SK-N-SH treated with all-trans-retinoic acid at 6 μM for 48 hours (cell line): ENCODE measurements around the gene CPTP.

Source experiments
- ATAC-seq: fragments of 200-7000 bp; cut with Tn5 transposase; 3 replicates; pipeline ENCODE4 v1.9.1; 2020; ENCODE audit warnings: mild to moderate bottlenecking, moderate library complexity
- ARNTL ChIP-seq: fragments of 450-650 bp; formaldehyde crosslinking; IDR thresholded peaks from 2 replicates; pipeline ENCODE4 v1.5.0; 2020; ENCODE audit warnings: low read depth, mild to moderate bottlenecking, moderate library complexity, borderline replicate concordance
- CSDC2 ChIP-seq: fragments of 250-450 bp; sonication (Bioruptor Pico); IDR thresholded peaks from 2 replicates; pipeline ENCODE4 v1.5.0; 2020; ENCODE audit warnings: mild to moderate bottlenecking, moderate library complexity
- ESRRG ChIP-seq: fragments of 250-450 bp; sonication (Bioruptor Pico); IDR thresholded peaks from 2 replicates; pipeline ENCODE4 v1.6.1; 2021; ENCODE audit warnings: mild to moderate bottlenecking
- ISL1 ChIP-seq: fragments of 250-450 bp; sonication (Bioruptor Pico); IDR thresholded peaks from 2 replicates; pipeline ENCODE4 v2.1.2; 2022; ENCODE audit warnings: mild to moderate bottlenecking, moderate library complexity
- OSR1 ChIP-seq: fragments of 250-450 bp; sonication (Bioruptor Pico); IDR thresholded peaks from 2 replicates; pipeline ENCODE4 v1.8.0; 2022; ENCODE audit warnings: moderate library complexity, mild to moderate bottlenecking, inconsistent platforms
- POU6F1 ChIP-seq: fragments of 250-450 bp; sonication (Bioruptor Pico); IDR thresholded peaks from 2 replicates; pipeline ENCODE4 v1.8.0; 2021; ENCODE audit warnings: low read depth, mild to moderate bottlenecking, moderate library complexity, borderline replicate concordance
- PPARA ChIP-seq: fragments of 250-450 bp; sonication (Bioruptor Pico); IDR thresholded peaks from 2 replicates; pipeline ENCODE4 v1.5.0; 2020; ENCODE audit warnings: mild to moderate bottlenecking, borderline replicate concordance
- RARB ChIP-seq: fragments of 250-450 bp; sonication (Bioruptor Pico); IDR thresholded peaks from 2 replicates; pipeline ENCODE4 v1.8.0; 2021; ENCODE audit warnings: mild to moderate bottlenecking, moderate library complexity
- SNAI2 ChIP-seq: fragments of 250-450 bp; sonication (Bioruptor Pico); IDR thresholded peaks from 2 replicates; pipeline ENCODE4 v1.5.0; 2020; ENCODE audit warnings: mild to moderate bottlenecking, moderate library complexity
- TCF4 ChIP-seq: fragments of 250-450 bp; sonication (Bioruptor Pico); IDR thresholded peaks from 2 replicates; pipeline ENCODE4 v1.8.0; 2021; ENCODE audit warnings: mild to moderate bottlenecking, moderate library complexity, borderline replicate concordance
- TOX ChIP-seq: fragments of 250-450 bp; sonication (Bioruptor Pico); IDR thresholded peaks from 2 replicates; pipeline ENCODE4 v1.8.0; 2021; ENCODE audit warnings: mild to moderate bottlenecking, moderate library complexity, borderline replicate concordance
- ZC3H10 ChIP-seq: fragments of 250-450 bp; sonication (Bioruptor Pico); IDR thresholded peaks from 2 replicates; pipeline ENCODE4 v1.5.1; 2021; ENCODE audit warnings: mild to moderate bottlenecking, moderate library complexity
- ZFP3 ChIP-seq: fragments of 250-450 bp; sonication (Bioruptor Pico); IDR thresholded peaks from 2 replicates; pipeline ENCODE4 v1.5.0; 2020; ENCODE audit warnings: mild to moderate bottlenecking, moderate library complexity
- ZFP30 ChIP-seq: fragments of 450-650 bp; formaldehyde crosslinking; IDR thresholded peaks from 2 replicates; pipeline ENCODE4 v1.5.0; 2022; ENCODE audit warnings: mild to moderate bottlenecking, moderate library complexity
- ZNF565 ChIP-seq: fragments of 450-650 bp; formaldehyde crosslinking; conservative IDR thresholded peaks from 2 replicates; pipeline ENCODE4 v1.5.0; 2020; ENCODE audit warnings: low read depth, mild to moderate bottlenecking, moderate library complexity
- ZNF70 ChIP-seq: fragments of 450-650 bp; formaldehyde crosslinking; IDR thresholded peaks from 2 replicates; pipeline ENCODE4 v1.5.0; 2020; ENCODE audit warnings: mild to moderate bottlenecking, moderate library complexity
- ZNF8 ChIP-seq: fragments of 450-650 bp; formaldehyde crosslinking; IDR thresholded peaks from 2 replicates; pipeline ENCODE4 v1.5.0; 2020; ENCODE audit warnings: mild to moderate bottlenecking, moderate library complexity
- TF ChIP-seq, protein P1 (sequence below): fragments of 250-450 bp; sonication (Bioruptor Pico); IDR thresholded peaks from 2 replicates; pipeline ENCODE4 v1.5.1; 2021; ENCODE audit warnings: mild to moderate bottlenecking, moderate library complexity
- TF ChIP-seq, protein P2 (sequence below): fragments of 250-450 bp; sonication (Bioruptor Pico); IDR thresholded peaks from 2 replicates; pipeline ENCODE4 v1.5.1; 2020; ENCODE audit warnings: low read depth, mild to moderate bottlenecking, moderate library complexity
- TF ChIP-seq, protein P3 (sequence below): fragments of 250-450 bp; sonication (Bioruptor Pico); IDR thresholded peaks from 2 replicates; pipeline ENCODE4 v1.8.0; 2020; ENCODE audit warnings: mild to moderate bottlenecking, moderate library complexity, borderline replicate concordance
- TF ChIP-seq, protein P4 (sequence below): fragments of 250-450 bp; sonication (Bioruptor Pico); IDR thresholded peaks from 2 replicates; pipeline ENCODE4 v1.5.0; 2020; ENCODE audit warnings: mild to moderate bottlenecking, moderate library complexity

CPTP gene

DNA sequence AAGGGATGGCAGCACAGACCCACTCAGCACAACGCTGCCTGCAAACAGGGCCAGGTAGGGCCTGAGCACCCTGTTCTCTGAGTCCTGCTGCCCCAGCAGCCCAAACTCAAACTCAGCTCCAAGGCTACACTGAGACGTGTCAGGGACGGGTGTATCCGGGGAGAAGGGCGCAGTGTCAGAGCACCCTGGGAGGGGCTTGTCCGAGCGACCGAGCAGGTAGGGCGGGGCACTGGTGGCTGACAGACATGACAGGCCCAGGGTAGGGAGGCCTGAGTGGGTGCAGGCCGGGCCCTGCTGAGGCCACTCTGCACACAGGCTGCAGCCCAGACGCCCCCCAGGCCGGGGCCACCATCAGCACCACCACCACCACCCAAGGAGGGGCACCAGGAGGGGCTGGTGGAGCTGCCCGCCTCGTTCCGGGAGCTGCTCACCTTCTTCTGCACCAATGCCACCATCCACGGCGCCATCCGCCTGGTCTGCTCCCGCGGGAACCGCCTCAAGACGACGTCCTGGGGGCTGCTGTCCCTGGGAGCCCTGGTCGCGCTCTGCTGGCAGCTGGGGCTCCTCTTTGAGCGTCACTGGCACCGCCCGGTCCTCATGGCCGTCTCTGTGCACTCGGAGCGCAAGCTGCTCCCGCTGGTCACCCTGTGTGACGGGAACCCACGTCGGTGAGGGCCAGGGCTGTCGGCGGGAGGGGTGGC lies 38.8 kb upstream of the CPTP start:
- no peak for ATAC-seq

GRCh38 chr1:1286313-1287261 lies 38.0 kb upstream of the CPTP start:
- TF ChIP-seq RARB (CRISPR knock-in tag) = no peak
- no peak for TF ChIP-seq ZNF8 (CRISPR knock-in tag)
- TF ChIP-seq ZFP3 (CRISPR knock-in tag) = no peak
- no peak for TF ChIP-seq ZFP30 (CRISPR knock-in tag)
- TF ChIP-seq ARNTL (CRISPR knock-in tag) = no peak
- TF ChIP-seq ZNF565 (CRISPR knock-in tag) = no peak
- TF ChIP-seq ZNF70 (CRISPR knock-in tag) = no peak
- no peak for TF ChIP-seq OSR1 (CRISPR knock-in tag)
- TF ChIP-seq, protein P1, sequence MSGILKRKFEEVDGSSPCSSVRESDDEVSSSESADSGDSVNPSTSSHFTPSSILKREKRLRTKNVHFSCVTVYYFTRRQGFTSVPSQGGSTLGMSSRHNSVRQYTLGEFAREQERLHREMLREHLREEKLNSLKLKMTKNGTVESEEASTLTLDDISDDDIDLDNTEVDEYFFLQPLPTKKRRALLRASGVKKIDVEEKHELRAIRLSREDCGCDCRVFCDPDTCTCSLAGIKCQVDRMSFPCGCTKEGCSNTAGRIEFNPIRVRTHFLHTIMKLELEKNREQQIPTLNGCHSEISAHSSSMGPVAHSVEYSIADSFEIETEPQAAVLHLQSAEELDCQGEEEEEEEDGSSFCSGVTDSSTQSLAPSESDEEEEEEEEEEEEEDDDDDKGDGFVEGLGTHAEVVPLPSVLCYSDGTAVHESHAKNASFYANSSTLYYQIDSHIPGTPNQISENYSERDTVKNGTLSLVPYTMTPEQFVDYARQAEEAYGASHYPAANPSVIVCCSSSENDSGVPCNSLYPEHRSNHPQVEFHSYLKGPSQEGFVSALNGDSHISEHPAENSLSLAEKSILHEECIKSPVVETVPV (CRISPR knock-in tag) = no peak
- no peak for TF ChIP-seq CSDC2 (CRISPR knock-in tag)
- TF ChIP-seq, protein P2, sequence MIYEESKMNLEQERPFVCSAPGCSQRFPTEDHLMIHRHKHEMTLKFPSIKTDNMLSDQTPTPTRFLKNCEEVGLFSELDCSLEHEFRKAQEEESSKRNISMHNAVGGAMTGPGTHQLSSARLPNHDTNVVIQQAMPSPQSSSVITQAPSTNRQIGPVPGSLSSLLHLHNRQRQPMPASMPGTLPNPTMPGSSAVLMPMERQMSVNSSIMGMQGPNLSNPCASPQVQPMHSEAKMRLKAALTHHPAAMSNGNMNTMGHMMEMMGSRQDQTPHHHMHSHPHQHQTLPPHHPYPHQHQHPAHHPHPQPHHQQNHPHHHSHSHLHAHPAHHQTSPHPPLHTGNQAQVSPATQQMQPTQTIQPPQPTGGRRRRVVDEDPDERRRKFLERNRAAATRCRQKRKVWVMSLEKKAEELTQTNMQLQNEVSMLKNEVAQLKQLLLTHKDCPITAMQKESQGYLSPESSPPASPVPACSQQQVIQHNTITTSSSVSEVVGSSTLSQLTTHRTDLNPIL (CRISPR knock-in tag) = no peak
- no peak for TF ChIP-seq TCF4 (CRISPR knock-in tag)
- TF ChIP-seq, protein P3, sequence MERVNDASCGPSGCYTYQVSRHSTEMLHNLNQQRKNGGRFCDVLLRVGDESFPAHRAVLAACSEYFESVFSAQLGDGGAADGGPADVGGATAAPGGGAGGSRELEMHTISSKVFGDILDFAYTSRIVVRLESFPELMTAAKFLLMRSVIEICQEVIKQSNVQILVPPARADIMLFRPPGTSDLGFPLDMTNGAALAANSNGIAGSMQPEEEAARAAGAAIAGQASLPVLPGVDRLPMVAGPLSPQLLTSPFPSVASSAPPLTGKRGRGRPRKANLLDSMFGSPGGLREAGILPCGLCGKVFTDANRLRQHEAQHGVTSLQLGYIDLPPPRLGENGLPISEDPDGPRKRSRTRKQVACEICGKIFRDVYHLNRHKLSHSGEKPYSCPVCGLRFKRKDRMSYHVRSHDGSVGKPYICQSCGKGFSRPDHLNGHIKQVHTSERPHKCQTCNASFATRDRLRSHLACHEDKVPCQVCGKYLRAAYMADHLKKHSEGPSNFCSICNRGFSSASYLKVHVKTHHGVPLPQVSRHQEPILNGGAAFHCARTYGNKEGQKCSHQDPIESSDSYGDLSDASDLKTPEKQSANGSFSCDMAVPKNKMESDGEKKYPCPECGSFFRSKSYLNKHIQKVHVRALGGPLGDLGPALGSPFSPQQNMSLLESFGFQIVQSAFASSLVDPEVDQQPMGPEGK (CRISPR knock-in tag) = no peak
- no peak for TF ChIP-seq SNAI2 (CRISPR knock-in tag)
- no peak for TF ChIP-seq TOX (CRISPR knock-in tag)
- TF ChIP-seq PPARA (CRISPR knock-in tag) = no peak
- TF ChIP-seq ZC3H10 (CRISPR knock-in tag) = no peak

More for the DNA sequence above, 38.8 kb upstream of the CPTP start:
- no peak for TF ChIP-seq RARB (CRISPR knock-in tag)
- no peak for TF ChIP-seq ISL1 (CRISPR knock-in tag)
- no peak for TF ChIP-seq ZC3H10 (CRISPR knock-in tag)

DNA sequence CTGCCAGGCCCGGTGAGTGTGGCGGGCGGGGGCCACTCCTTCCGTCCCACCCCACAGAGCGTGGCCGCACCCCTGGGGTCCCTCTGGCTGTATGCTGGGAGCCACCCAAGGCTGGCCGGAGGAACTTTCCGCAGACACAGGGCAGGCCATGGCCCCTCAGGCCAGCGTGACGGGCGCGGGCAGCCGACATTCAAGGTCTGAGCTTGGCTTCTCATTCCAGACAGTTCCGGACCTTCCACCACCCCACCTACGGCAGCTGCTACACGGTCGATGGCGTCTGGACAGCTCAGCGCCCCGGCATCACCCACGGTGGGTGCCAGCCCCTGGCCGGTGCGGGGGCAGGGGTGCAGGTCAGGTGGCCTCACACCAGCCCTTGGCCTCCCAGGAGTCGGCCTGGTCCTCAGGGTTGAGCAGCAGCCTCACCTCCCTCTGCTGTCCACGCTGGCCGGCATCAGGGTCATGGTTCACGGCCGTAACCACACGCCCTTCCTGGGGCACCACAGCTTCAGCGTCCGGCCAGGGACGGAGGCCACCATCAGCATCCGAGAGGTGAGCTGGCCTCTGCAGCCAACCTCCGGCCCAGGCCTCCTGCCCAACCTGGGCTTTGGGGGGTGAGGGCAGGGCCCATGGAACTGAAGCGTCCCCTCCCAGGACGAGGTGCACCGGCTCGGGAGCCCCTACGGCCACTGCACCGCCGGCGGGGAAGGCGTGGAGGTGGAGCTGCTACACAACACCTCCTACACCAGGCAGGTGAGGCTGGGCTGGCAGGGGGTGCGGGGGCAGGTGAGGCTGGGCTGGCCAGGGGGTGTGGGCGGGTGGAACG lies 37.1 kb upstream of the CPTP start:
- no peak for ATAC-seq
- TF ChIP-seq ESRRG (CRISPR knock-in tag) = no peak
- TF ChIP-seq, protein P1 (CRISPR knock-in tag) = no peak
- TF ChIP-seq TOX (CRISPR knock-in tag) = no peak
- no peak for TF ChIP-seq POU6F1 (CRISPR knock-in tag)
- no peak for TF ChIP-seq ZNF565 (CRISPR knock-in tag)
- no peak for TF ChIP-seq TCF4 (CRISPR knock-in tag)
- TF ChIP-seq, protein P4, sequence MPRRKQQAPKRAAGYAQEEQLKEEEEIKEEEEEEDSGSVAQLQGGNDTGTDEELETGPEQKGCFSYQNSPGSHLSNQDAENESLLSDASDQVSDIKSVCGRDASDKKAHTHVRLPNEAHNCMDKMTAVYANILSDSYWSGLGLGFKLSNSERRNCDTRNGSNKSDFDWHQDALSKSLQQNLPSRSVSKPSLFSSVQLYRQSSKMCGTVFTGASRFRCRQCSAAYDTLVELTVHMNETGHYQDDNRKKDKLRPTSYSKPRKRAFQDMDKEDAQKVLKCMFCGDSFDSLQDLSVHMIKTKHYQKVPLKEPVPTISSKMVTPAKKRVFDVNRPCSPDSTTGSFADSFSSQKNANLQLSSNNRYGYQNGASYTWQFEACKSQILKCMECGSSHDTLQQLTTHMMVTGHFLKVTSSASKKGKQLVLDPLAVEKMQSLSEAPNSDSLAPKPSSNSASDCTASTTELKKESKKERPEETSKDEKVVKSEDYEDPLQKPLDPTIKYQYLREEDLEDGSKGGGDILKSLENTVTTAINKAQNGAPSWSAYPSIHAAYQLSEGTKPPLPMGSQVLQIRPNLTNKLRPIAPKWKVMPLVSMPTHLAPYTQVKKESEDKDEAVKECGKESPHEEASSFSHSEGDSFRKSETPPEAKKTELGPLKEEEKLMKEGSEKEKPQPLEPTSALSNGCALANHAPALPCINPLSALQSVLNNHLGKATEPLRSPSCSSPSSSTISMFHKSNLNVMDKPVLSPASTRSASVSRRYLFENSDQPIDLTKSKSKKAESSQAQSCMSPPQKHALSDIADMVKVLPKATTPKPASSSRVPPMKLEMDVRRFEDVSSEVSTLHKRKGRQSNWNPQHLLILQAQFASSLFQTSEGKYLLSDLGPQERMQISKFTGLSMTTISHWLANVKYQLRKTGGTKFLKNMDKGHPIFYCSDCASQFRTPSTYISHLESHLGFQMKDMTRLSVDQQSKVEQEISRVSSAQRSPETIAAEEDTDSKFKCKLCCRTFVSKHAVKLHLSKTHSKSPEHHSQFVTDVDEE (CRISPR knock-in tag) = no peak
- TF ChIP-seq, protein P2 (CRISPR knock-in tag) = no peak
- TF ChIP-seq ISL1 (CRISPR knock-in tag) = no peak
- TF ChIP-seq SNAI2 (CRISPR knock-in tag) = no peak
- no peak for TF ChIP-seq ZC3H10 (CRISPR knock-in tag)
- TF ChIP-seq ZFP30 (CRISPR knock-in tag) = no peak
- TF ChIP-seq ARNTL (CRISPR knock-in tag) = no peak

More at GRCh38 chr1:1286313-1287261, 38.0 kb upstream of the CPTP start:
- no peak for ATAC-seq
